ENCODE measurements around the gene CDC26.
A peak's percentile ranks its signal among the peaks of the same experiment; 100 is the strongest.
"Not testable (repeated sequence)": the region's sequence is repeated elsewhere in the genome, so short reads cannot be mapped to it uniquely, and the experiment has no call there.

CDC26 gene

GRCh38 chr9:113275157-113276131 is at the start of gene CDC26, which contains the start of gene PRPF4:
TSS of gene CDC26 (minus strand) at chr9:113275572. CDS start at chr9:113272507, 3,065 bp downstream.
TSS of gene PRPF4 (plus strand) at chr9:113275658. CDS start at chr9:113275744, 86 bp downstream.
- peak; percentile 98 for DNase-seq (ENCODE audit: low spot score)

- no peak for DNase-seq (ENCODE audit: low spot score)
These were observed 47.3 kb upstream of the CDC26 start for GRCh38 chr9:113322671-113323070.

GRCh38 chr9:113320051-113320450 is 44.7 kb upstream of the CDC26 start:
- no peak for DNase-seq (ENCODE audit: low spot score)

DNA sequence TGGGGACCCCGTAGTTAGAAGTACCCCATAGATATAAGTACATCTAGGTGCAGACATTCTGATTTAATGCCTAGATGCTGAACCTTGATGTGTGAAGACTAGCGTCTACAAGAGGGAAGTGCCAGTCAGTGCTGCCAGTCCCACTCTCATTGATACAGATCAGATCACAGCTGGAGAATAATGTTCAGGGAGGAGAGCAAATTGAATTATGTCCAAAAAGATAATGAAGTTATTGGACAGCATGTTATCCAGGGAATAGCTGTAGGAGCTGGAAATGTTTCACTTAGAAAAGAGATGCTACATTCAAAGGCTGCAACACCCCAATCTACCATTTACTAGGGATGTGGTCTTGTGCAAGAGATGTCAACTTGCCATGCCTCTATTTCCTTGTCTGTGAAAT is 43.7 kb upstream of the CDC26 start:
- no peak for DNase-seq (ENCODE audit: low spot score)

GRCh38 chr9:113317777-113318176 is 42.4 kb upstream of the CDC26 start:
- DNase-seq (ENCODE audit: low spot score): no peak

- no peak for DNase-seq (ENCODE audit: low spot score)
These were observed 40.7 kb upstream of the CDC26 start for GRCh38 chr9:113316030-113316429.

GRCh38 chr9:113315231-113315630 is 39.9 kb upstream of the CDC26 start:
- no peak for DNase-seq (ENCODE audit: low spot score)

GRCh38 chr9:113313261-113313660 is 37.9 kb upstream of the CDC26 start:
- no peak for DNase-seq (ENCODE audit: low spot score)

- no peak for DNase-seq (ENCODE audit: low spot score)
These were observed 36.6 kb upstream of the CDC26 start for GRCh38 chr9:113311961-113312360.

- DNase-seq (ENCODE audit: low spot score): no peak
These were observed 35.2 kb upstream of the CDC26 start for GRCh38 chr9:113310538-113310937.

- no peak for DNase-seq (ENCODE audit: low spot score)
These were observed 33.9 kb upstream of the CDC26 start for GRCh38 chr9:113309204-113309813.

- DNase-seq (ENCODE audit: low spot score): no peak
These were observed 32.1 kb upstream of the CDC26 start for GRCh38 chr9:113307396-113307975.

- DNase-seq (ENCODE audit: low spot score): no peak
These were observed 31.2 kb upstream of the CDC26 start for GRCh38 chr9:113306566-113306965.

GRCh38 chr9:113302792-113303418 is 27.5 kb upstream of the CDC26 start, which contains the start of gene RNF183:
TSS of gene RNF183 (minus strand) at chr9:113303376. CDS start at chr9:113298184, 5,192 bp downstream.
- DNase-seq (ENCODE audit: low spot score): peak; percentile 52

DNA sequence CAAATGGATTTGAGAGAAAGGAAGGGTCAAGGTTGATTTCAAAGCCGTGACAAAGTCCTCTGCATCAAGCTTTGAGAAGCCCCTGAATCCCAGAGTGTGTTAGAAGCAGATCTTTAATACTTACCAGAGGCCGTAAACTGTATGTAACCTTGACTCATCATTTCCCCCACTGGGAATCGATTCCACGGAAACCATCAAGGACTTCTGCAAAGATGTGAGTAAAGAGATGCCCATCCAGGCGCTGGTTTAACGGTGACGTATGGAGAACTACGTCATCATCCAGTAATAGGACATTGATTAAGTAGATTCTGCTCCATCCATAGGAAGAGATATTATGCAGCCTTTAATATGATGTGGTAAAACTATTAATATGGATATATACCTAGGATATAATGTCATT is 26.2 kb upstream of the CDC26 start:
- DNase-seq (ENCODE audit: low spot score): no peak

DNA sequence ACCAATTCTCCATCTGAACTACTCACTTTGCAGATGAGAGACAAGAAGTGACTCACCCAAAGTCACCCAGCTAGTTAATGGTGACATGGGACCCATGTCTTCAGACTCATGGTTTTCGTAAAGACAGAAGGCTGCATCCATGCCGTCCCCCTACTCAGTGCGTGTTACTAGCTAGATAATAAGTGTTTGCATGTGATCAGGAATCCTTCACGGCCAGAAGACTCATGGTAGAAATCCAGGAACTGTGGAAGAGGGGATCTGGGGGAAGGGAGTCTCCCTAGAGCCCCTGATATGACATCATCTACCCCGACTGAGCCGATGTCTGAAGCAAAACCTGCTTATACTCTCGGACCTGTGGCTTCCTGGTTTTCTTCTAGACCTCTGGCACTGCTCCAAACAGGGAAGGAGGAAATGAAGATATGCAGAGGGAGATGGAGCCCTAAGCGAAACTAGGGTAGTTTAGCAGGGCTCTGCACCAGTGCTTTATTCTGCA is 24.5 kb upstream of the CDC26 start:
- DNase-seq (ENCODE audit: low spot score): no peak

DNA sequence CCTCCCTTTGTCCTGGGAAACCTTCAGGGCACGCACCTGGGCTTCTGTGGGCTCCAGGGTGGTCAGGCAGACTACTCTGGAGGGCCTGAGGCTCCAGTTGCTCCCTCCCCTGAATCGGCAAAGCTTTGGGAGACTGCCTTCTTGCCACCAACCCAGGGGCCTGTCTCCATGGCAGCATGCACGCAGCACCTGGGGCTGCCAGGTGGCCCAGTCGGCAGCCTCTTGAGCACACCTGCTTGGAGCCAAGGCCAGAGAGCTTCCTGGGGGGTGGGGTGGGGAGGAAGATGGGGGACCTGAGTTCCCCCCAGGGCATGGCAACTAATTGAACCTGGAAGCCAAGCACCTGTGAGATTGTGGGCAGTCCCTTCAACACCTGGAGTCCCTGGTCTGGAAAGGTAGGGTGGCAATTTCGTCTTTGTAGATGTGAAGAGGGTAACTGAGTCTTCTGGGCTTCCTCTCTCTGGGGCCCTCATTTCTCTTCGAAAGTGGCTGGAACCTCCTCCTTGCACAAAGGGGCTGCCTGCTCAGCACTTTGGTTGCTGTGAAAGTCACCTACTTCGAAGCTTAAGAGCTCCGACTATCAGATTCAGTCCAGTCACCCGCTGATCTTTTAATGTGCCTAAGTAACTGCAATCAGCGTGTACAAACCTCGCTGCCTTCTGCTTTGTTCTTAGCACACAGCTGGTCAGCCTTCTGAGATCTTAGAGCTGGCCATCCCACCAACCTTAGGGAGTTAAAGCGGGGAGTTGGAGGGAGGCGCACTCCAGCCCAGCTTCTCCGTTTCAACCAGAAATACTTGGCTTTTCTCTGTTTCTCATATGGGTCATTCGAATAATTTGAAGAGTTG is 23.8 kb upstream of the CDC26 start:
- DNase-seq (ENCODE audit: low spot score): no peak

DNA sequence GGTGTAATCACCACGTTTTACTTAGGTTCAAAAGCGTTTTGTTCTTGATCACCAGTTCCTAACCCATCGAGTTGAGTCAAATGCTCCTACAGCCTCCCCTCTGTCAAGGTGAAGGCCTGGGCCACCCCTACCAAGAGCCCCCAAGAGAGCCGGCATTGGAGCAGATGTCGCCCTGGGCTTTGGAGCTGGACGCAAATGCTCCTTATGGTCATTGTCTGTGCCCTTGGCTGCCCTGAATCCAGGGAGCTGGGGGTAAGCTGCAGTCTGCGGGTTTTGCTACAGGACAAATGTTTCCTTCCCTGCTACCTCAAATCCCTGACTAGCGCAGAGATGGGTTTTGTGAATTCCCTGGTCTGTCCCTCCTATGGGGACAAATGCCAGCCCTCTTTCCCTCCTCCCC is 22.9 kb upstream of the CDC26 start:
- no peak for DNase-seq (ENCODE audit: low spot score)

GRCh38 chr9:113296796-113297558 is 21.6 kb upstream of the CDC26 start:
- no peak for DNase-seq (ENCODE audit: low spot score)

DNA sequence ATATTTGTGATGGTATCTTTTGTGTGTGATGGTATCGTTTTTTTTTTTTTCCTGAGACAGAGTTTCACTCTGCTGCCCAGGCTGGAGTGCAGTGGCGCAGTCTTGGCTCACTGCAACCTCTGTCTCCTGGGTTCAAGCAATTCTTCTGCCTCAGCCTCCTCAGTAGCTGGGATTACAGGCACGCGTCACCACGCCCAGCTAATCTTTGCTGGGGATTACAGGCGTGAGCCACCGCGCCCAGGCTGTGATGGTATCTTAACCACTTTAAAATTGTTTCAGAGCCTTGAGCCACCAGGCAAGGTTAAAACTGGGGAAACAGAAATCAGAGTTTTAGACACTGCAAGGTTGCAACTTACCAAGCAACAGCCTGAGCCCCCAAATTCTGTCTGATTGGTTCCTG is 20.9 kb upstream of the CDC26 start:
- DNase-seq (ENCODE audit: low spot score): not testable (repeated sequence)

Measured in ecto neural progenitor cell (in vitro differentiated cells).